ENCODE data around the gene ATP8B4.
"Not testable (repeated sequence)": the region's sequence is repeated elsewhere in the genome, so short reads cannot be mapped to it uniquely, and the experiment has no call there.

Gene ATP8B4

GRCh38 chr15:50108461-50108860 lies 10.6 kb downstream of the ATP8B4 start:
- no peak for DNase-seq

GRCh38 chr15:50107591-50108408 lies 11.2 kb downstream of the ATP8B4 start:
- DNase-seq: no peak

DNA sequence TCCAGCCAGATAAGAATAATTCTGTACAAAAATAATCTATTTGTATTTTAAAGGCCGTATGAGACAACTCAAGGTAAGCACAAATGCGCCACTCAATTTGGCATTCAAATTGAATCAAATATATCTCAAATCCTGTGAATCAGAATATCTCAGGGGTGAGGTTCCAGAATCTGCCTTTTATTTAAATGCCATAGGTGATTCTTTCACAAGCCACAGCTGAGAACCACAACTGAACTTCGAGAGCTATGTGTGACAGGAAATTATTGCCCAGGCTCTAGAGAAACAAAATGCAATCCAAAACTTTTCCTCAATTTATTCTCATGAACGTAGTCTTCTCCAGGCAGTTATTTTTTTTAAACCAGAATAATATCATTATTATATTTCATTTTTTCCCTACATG lies 11.9 kb downstream of the ATP8B4 start:
- no peak for DNase-seq

GRCh38 chr15:50106457-50106856 lies 12.6 kb downstream of the ATP8B4 start:
- no peak for DNase-seq

GRCh38 chr15:50100486-50100885 lies 18.5 kb downstream of the ATP8B4 start:
- DNase-seq: no peak

DNA sequence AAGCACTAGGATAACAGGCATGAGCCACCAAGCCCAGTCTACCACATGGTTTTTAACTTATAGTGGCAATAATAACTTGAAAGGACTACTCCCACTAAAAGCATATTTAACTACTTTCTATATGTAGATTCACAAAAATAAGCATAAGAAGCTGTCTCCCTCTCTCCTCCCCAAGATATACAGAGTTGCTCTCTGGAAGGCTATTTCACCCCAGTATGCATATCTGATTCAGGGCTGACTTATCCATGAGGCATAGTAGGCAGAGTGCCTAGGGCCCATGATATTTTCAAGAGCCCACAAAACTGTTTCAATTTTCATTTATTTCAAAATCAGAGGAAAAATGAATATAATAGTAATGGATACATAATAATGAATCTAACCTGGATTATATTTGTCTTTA lies 20.5 kb downstream of the ATP8B4 start:
- DNase-seq: no peak

DNA sequence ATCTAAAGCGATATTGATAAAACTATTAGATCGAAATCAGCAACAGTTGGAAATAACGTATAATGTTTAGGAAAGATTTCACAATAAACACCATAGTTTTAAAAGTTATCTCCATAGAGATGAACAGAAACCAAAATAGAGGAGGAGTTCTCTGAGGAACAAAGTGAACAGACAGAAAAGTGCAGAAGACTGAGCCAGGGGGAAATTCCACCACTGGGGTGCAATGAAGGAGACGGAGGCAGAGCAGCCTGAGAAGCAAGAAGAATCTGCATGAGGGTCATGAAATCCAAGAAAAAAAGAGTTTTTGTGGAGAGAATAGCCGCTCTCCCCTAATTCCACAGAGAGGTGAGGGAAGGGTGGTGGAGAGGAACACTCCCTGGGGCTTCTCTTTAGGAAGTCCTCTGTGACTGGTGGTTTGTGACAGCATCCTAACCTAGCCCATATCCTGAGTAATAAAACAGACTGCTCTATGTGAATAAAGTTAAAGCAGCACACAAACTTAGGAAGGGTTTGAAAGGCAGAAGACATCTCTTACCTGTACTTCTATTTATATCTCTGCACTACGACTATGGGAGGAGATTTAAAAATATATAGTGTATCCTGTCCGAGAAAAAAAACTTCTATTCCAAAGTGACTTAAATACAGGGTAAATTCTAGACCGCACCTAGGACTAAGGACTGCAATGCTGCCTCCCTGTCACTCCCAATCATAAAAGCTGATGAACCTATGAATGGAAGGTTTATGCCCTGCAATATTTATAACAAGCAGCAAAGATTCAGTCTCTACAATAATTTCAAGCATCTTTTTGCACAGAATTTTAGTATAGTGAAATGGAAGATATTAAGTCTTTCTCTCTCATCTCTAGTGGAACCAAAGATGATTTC lies 22.9 kb downstream of the ATP8B4 start:
- DNase-seq: no peak

- DNase-seq: not testable (repeated sequence)
These were observed 29.6 kb downstream of the ATP8B4 start for GRCh38 chr15:50089386-50089785.

GRCh38 chr15:50084932-50085331 lies 34.1 kb downstream of the ATP8B4 start:
- DNase-seq: no peak

- no peak for DNase-seq
These were observed 35.5 kb downstream of the ATP8B4 start for GRCh38 chr15:50083424-50084025.

GRCh38 chr15:50082066-50082465 lies 37.0 kb downstream of the ATP8B4 start:
- no peak for DNase-seq

DNA sequence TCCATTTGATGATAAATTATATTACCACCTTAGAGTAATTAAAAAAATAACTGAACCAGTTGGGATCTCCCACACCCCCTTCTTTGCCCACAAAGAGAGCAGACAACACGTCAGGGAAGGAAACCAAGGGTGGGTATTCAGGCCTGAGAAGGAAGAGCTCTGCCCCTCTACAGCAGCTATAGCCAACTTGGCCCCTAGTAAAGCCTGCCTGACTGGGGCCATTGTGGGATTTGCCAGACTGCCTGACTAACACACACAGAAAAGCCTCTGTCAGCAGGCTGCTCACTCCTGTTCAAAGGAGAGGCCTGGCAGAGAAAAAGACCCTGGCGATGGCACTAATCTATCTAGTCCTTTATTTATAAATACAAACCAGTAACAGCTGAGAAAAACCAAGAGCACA lies 41.4 kb downstream of the ATP8B4 start:
- no peak for DNase-seq

DNA sequence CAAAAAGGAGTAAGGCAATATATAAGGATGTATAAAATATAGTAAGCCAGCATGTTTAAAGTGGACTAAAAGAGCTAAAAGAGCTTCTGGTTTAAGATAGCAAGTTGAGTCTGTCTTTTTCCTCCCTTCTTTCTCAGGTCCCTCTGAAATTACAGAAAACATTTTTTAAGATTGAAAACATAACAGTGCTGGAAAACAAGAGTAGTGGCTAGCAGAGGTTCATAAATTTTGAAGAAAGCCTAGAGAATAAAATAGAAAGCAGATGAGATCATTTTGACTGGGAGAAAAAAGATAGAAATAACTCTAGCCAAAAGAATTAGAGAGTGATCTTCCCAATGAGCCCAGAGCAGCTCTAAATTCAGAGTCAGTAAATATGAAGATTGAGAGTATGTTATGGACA lies 41.9 kb downstream of the ATP8B4 start:
- DNase-seq: no peak

GRCh38 chr15:50075319-50075718 lies 43.7 kb downstream of the ATP8B4 start:
- DNase-seq: no peak

DNA sequence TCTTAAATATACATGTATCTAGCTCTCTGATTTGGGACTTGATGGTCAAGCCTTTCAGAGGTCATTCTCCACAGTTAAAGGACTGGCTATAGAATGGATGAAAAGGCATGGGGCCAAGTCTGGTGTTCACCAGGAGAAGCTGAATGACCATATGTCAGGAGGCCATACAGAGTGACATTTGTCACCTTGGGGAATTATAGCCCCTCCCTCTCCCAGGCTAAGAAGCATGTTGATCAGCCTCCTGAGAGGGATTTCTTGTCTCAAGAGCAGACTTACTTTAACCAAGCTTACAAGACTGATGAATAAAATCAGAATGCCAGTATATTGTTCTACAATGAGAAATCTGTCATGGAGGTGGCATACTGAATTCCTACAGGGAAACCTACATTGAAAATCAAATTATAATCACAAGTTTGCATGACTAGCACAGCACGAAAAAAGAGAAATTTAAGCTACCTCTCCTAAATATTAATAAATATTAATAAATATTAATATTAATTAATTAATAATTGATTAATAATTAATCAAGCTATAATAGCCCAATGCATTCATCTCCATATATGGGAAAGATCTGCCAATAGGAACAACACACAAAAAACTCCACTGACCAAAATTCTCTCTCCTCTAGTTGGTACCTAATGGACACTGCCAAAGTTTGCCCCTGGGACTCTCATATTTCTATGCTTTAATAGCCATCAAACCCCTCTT lies 47.3 kb downstream of the ATP8B4 start:
- DNase-seq: no peak

DNA sequence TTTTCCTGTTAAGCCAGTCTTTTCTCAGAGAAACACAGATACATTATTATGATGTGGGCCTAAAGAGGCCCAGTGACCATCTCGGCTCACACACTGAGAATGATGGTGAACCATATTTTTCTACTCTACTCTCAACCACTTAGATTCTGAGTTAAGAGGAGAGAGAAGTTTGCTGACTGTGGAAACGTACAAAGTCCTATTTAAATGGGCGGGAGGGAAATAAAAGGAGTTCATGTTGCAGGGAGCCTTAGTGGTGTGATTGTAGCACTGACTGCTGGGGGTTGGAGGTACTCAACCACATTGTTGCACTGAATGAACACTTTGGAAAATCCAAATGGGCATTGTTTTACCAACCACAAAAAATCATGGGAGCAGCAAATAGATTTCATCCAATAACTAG lies 51.0 kb downstream of the ATP8B4 start:
- no peak for DNase-seq

GRCh38 chr15:50067254-50067653 lies 51.8 kb downstream of the ATP8B4 start:
- DNase-seq: no peak

DNA sequence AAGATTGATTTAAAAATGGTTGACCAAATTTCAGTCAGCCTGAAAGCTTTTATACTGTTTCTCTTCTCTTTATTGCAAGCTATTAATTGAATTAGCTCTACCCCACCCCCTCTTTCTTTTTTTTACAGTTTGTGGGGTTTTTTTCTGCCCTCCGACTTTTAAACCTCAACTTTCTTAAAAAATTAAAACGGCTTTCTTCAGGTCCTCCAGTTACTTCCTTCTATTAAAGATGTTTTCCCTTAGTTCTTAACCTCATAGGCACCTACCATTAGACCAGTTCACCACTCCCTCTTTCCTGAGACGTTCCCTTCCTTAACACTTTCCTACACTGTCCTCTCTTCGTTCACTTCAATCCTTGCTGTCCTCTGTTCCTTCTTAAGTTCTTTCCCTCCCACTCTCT lies 52.4 kb downstream of the ATP8B4 start:
- DNase-seq: no peak

- DNase-seq: no peak
These were observed 52.8 kb downstream of the ATP8B4 start for GRCh38 chr15:50066202-50066601.

DNA sequence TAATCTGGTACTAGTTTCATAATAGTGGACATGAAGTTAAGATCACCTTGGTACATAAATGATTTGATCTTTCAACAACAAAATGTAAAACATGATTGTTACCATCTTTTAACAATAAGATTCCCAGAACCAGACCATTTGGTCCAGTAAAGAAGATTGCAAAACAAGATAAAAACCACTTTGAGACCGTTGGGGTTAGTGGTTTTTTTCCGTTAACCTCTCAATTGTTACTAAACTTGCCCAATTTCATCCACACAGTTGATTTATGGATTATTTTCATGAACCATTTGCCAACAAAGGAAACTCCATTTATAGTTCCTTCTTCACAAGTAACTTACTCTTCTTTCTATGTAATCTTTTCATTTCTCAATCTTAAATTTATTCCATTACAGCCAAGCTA lies 53.8 kb downstream of the ATP8B4 start:
- no peak for DNase-seq

GRCh38 chr15:50064673-50065072 lies 54.4 kb downstream of the ATP8B4 start:
- no peak for DNase-seq

GRCh38 chr15:50063226-50063625 lies 55.8 kb downstream of the ATP8B4 start:
- no peak for DNase-seq

- no peak for DNase-seq
These were observed 57.5 kb downstream of the ATP8B4 start for GRCh38 chr15:50061503-50061902.
